H1 (cell line): Measurements from ENCODE around the gene FHIT. TPM values are rescaled to one million over a fixed set of nuclear protein-coding genes. Genes with fewer than 3 reads are reported as not detected.

Source experiments
- CHD2 ChIP-seq: IDR thresholded peaks from 2 replicates; pipeline ENCODE4 v1.6.1; 2012; ENCODE audit warnings: low read length, improper control_type of control experiment
- CTBP2 ChIP-seq: IDR thresholded peaks from 2 replicates; pipeline ENCODE4 v1.7.0; 2011; ENCODE audit warnings: borderline replicate concordance, mild to moderate bottlenecking, moderate library complexity, mixed read lengths, low read length; ENCODE audit not compliant: insufficient read depth, insufficient read length
- RBBP5 ChIP-seq: IDR thresholded peaks from 2 replicates; pipeline ENCODE4 v1.7.1; 2012; ENCODE audit warnings: low read depth, mild to moderate bottlenecking, inconsistent platforms, low read length, moderate library complexity, borderline replicate concordance
- RXRA ChIP-seq: IDR thresholded peaks from 2 replicates; pipeline ENCODE4 v1.6.1; 2011; ENCODE audit warnings: low read depth, mild to moderate bottlenecking, low read length, moderate library complexity; ENCODE audit not compliant: insufficient read depth
- SIX5 ChIP-seq: IDR thresholded peaks from 2 replicates; pipeline ENCODE4 v1.6.1; 2011; ENCODE audit warnings: mild to moderate bottlenecking, low read depth, low read length
- polyA plus RNA-seq, 7 experiments: library from polyadenylated mRNA; depleted of rRNA in 3 of 7; stranded (reverse) in 5 of 7; unstranded in 2 of 7; fragments of >200 nt in 5 of 7; fragments of 200-250 nt in 2 of 7; gene quantifications; 1 replicate in 5 of 7; 2 replicates in 1 of 7; 4 replicates in 1 of 7; pipeline versions ENCODE4 v1.2.1 to v1.2.3, GENCODE V29; 2011 to 2013; ENCODE audit warnings: missing spikeins in 2 of 7, mixed read lengths in 2 of 7
- total RNA-seq: library from RNA; stranded (reverse); fragmentation: NEBNext Ultra II Directional; extraction: Animal tissue kit (Norgen Biotek cat#: 25700); gene quantifications from 2 replicates; pipeline ENCODE4 v1.2.1, GENCODE V29; 2021

The FHIT gene
- total and polyA plus RNA-seq, 2 of the 8 experiments (the other 6 are each of a cell fraction or from before 2014, with no cell fraction given) = 1.2 to 3.2 TPM

DNA sequence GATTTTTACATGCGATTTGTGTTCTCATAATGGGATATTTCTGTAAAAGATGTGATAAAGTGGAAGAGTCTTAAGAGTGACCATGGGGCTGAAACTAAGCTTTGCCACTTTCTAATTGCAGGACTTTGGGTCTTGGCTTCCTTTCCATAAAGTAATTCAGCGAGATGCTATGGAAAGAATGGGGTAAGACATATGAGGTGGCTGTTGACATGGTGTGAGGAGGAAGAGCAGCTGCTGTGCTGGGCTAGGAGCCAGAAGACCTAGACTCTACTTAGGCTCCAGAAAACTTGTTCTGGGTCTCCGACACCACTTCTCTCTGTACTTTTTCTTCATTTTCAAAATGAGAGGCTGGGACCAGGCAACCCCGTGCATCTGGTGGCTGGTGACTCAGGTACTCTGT is 1547.0 kb downstream of the FHIT start (continued):
- TF ChIP-seq CHD2 (no peak), CTBP2 (no peak), SIX5 (no peak), RBBP5 (no peak), RXRA (no peak)
- TF ChIP-seq, all 59 proteins: peak for 0
